Hippocampal formation (tissue), 2 donors: Measurements from ENCODE around the gene RCVRN.

ENCODE experiments used
- DNase-seq, 2 donors: peaks; one replicate each; lab custom pipeline; 2025; lab: John Stamatoyannopoulos, UW

Gene RCVRN

DNA sequence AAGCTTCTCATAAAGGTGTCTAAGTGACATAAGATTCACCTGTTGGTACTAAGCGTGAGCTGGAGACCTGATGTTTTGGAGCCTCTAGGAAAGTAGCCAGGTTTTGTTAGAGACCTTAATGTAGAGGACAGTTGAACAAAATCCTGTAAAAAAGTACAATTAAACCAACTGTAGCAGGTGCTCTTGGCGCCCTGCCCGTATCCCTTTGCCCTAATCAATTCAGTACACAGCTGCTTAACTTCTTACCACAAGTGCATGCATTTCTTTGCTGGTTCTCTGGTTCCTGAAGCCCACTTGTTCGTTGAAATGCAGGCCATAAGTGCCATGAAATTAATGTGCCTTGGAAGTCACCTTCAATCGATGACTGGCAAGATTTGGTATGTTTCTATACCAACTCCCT, 54.9 kb downstream of the RCVRN start:
- no peak for DNase-seq
